Measurements from ENCODE around the gene TNFRSF6B.

The TNFRSF6B gene

GRCh38 chr20:63705232-63706026, 9.0 kb downstream of the TNFRSF6B start:
- Histone ChIP-seq H3F3A (ENCODE audit: insufficient read depth) (0 out of 2 replicates have a peak, but pooled peaks cover under 1% of the 10 kb centered on the region), H3K4me2 (ENCODE audit: low read depth, low read length, poor library complexity, severe bottlenecking) (no peak overlapping the region), H3K79me2 (ENCODE audit: insufficient read depth, low read length) (peaks cover 36% of the 10 kb centered on the region), H2AFZ (ENCODE audit: low read depth, low read length, severe bottlenecking) (no peak overlapping the region), H4K20me1 (ENCODE audit: low read depth, low read length) (0 out of 2 replicates have a peak, but pooled peaks cover 4% of the 10 kb centered on the region), H3K27ac (ENCODE audit: low read depth, low read length) (no peak overlapping the region), H3K9me3 (ENCODE audit: insufficient read depth, low read length) (no peaks in the 10 kb centered on the region), H3K9me2 (replicated peaks; ENCODE audit: insufficient read depth, low read length) (no peaks in the 10 kb centered on the region), H3K27me3 (ENCODE audit: low read length) (no peaks in the 10 kb centered on the region), H3K36me3 (ENCODE audit: low read length) (peaks cover under 1% of the 10 kb centered on the region; the same call in 1 of the 2 replicates), H3K9ac (ENCODE audit: low read length) (no peak overlapping the region), H3K4me3 (ENCODE audit: insufficient read depth, low read length, poor library complexity, severe bottlenecking) (no peak overlapping the region)
- TF ChIP-seq EZH2phosphoT487 (conservative IDR thresholded peaks at IDR 0.05; ENCODE audit: low read length) (no peak), CTCF (IDR thresholded peaks at IDR 0.05; ENCODE audit: insufficient read depth, low read length, poor library complexity, severe bottlenecking) (no peak)

- H3K4me2 ChIP-seq (ENCODE audit: low read depth, low read length, poor library complexity, severe bottlenecking), result peak overlapping the region; percentile 68
- peak overlapping the region; percentile 79 for H3K4me3 ChIP-seq (ENCODE audit: insufficient read depth, low read length, poor library complexity, severe bottlenecking)
- peaks cover 3% of the 10 kb centered on the region; the same call in 1 of the 2 replicates for H3K36me3 ChIP-seq (ENCODE audit: low read length)
- no peak overlapping the region for H2AFZ ChIP-seq (ENCODE audit: low read depth, low read length, severe bottlenecking)
- no peak overlapping the region for H3K27ac ChIP-seq (ENCODE audit: low read depth, low read length)
- no peak for TF ChIP-seq EZH2phosphoT487 (conservative IDR thresholded peaks at IDR 0.05; ENCODE audit: low read length)
- no peak for TF ChIP-seq CTCF (IDR thresholded peaks at IDR 0.05; ENCODE audit: insufficient read depth, low read length, poor library complexity, severe bottlenecking)
- H3K27me3 ChIP-seq (ENCODE audit: low read length), result no peaks in the 10 kb centered on the region
- H3K9ac ChIP-seq (ENCODE audit: low read length), result peak overlapping the region; percentile 89
- H3K9me3 ChIP-seq (ENCODE audit: insufficient read depth, low read length), result no peaks in the 10 kb centered on the region
- H3K79me2 ChIP-seq (ENCODE audit: insufficient read depth, low read length), result peaks cover 43% of the 10 kb centered on the region
- 0 out of 2 replicates have a peak, but pooled peaks cover 4% of the 10 kb centered on the region for H4K20me1 ChIP-seq (ENCODE audit: low read depth, low read length)
- H3F3A ChIP-seq (ENCODE audit: insufficient read depth), result 0 out of 2 replicates have a peak, but pooled peaks cover 4% of the 10 kb centered on the region
- no peaks in the 10 kb centered on the region for H3K9me2 ChIP-seq (replicated peaks; ENCODE audit: insufficient read depth, low read length)
Observed at GRCh38 chr20:63706027-63706695, 9.7 kb downstream of the TNFRSF6B start.

GRCh38 chr20:63706852-63707557, 10.6 kb downstream of the TNFRSF6B start:
- Histone ChIP-seq H2AFZ (ENCODE audit: low read depth, low read length, severe bottlenecking) (peak overlapping the region; percentile 34), H3K27ac (ENCODE audit: low read depth, low read length) (peak overlapping the region; percentile 38)

More at GRCh38 chr20:63706852-63707557, 10.6 kb downstream of the TNFRSF6B start:
- H3K79me2 ChIP-seq (ENCODE audit: insufficient read depth, low read length), result peaks cover 51% of the 10 kb centered on the region
- no peaks in the 10 kb centered on the region for H3K9me2 ChIP-seq (replicated peaks; ENCODE audit: insufficient read depth, low read length)
- peak overlapping the region; percentile 68 for H3K4me2 ChIP-seq (ENCODE audit: low read depth, low read length, poor library complexity, severe bottlenecking)
- no peaks in the 10 kb centered on the region for H3K27me3 ChIP-seq (ENCODE audit: low read length)
- H3K9me3 ChIP-seq (ENCODE audit: insufficient read depth, low read length), result no peaks in the 10 kb centered on the region
- TF ChIP-seq CTCF (IDR thresholded peaks at IDR 0.05; ENCODE audit: insufficient read depth, low read length, poor library complexity, severe bottlenecking) (peak; percentile 81), EZH2phosphoT487 (conservative IDR thresholded peaks at IDR 0.05; ENCODE audit: low read length) (no peak)
- 0 out of 2 replicates have a peak, but pooled peaks cover 4% of the 10 kb centered on the region for H3F3A ChIP-seq (ENCODE audit: insufficient read depth)
- H3K9ac ChIP-seq (ENCODE audit: low read length), result peak overlapping the region; percentile 89
- H4K20me1 ChIP-seq (ENCODE audit: low read depth, low read length), result 0 out of 2 replicates have a peak, but pooled peaks cover 4% of the 10 kb centered on the region
- peaks cover 11% of the 10 kb centered on the region for H3K36me3 ChIP-seq (ENCODE audit: low read length)
- peak overlapping the region; percentile 79 for H3K4me3 ChIP-seq (ENCODE audit: insufficient read depth, low read length, poor library complexity, severe bottlenecking)

Data from SU-DHL-6 (cell line).